Neuronal stem cell (in vitro differentiated cells): ENCODE results near the gene SPDL1.

Experiments
- DNase-seq: peaks from one replicate; pipeline ENCODE4 v3.0.0-alpha.2; 2013; ENCODE audit warnings: low spot score
- H2AFZ ChIP-seq: one replicate; pipeline ENCODE4 v1.6.1; 2013; ENCODE audit warnings: mild to moderate bottlenecking, low read length, inconsistent platforms
- H2AK5ac ChIP-seq: 2 replicates; pipeline ENCODE4 v1.6.1; 2013; ENCODE audit warnings: low read depth, mild to moderate bottlenecking, inconsistent platforms, low read length, moderate library complexity, mixed read lengths
- H2BK120ac ChIP-seq: 2 replicates; pipeline ENCODE4 v1.6.1; 2013; ENCODE audit warnings: low read depth, mild to moderate bottlenecking, inconsistent platforms, low read length, moderate library complexity, mixed read lengths
- H2BK12ac ChIP-seq: one replicate; pipeline ENCODE4 v1.6.1; 2013; ENCODE audit warnings: low read length, inconsistent platforms
- H2BK15ac ChIP-seq: 2 replicates; pipeline ENCODE4 v1.6.1; 2013; ENCODE audit warnings: mild to moderate bottlenecking, low read length, inconsistent platforms, mixed read lengths
- H2BK5ac ChIP-seq: one replicate; pipeline ENCODE4 v1.6.1; 2013; ENCODE audit warnings: inconsistent platforms, mild to moderate bottlenecking, low read length, moderate library complexity
- H3K14ac ChIP-seq: one replicate; pipeline ENCODE4 v1.6.1; 2013; ENCODE audit warnings: low read length, inconsistent platforms
- H3K18ac ChIP-seq: 2 replicates; pipeline ENCODE4 v1.6.1; 2013; ENCODE audit warnings: low read length, inconsistent platforms
- H3K23ac ChIP-seq: 2 replicates; pipeline ENCODE4 v1.6.1; 2013; ENCODE audit warnings: low read depth, mild to moderate bottlenecking, mixed read lengths, low read length, inconsistent platforms; ENCODE audit not compliant: poor library complexity
- H3K27ac ChIP-seq: replicated peaks from 3 replicates; pipeline ENCODE4 v1.5.1; 2013; ENCODE audit warnings: low read length, inconsistent platforms
- H3K27me3 ChIP-seq, 3 experiments: 2 replicates each; pipeline ENCODE4 v1.6.1; 2013; ENCODE audit warnings: low read length in 3 of 3, mild to moderate bottlenecking in 2 of 3, inconsistent platforms in 1 of 3, low read depth in 1 of 3, mixed read lengths in 1 of 3, moderate library complexity in 1 of 3; ENCODE audit not compliant: control insufficient read depth in 3 of 3, insufficient read depth in 3 of 3
- H3K36me3 ChIP-seq, 2 donors: replicated peaks in 1 of 2; 2 replicates each; pipeline ENCODE4 v1.6.1; 2013; ENCODE audit warnings: low read length in 2 of 2; ENCODE audit not compliant: control insufficient read depth in 2 of 2, insufficient read depth in 2 of 2
- H3K4ac ChIP-seq: 2 replicates; pipeline ENCODE4 v1.6.1; 2013; ENCODE audit warnings: inconsistent platforms, mild to moderate bottlenecking, low read length, moderate library complexity
- H3K4me1 ChIP-seq, 2 donors: 1 replicate in 1 of 2; 2 replicates in 1 of 2; pipeline ENCODE4 v1.6.1; 2013; ENCODE audit warnings: low read length in 2 of 2, low read depth in 1 of 2; ENCODE audit not compliant: control insufficient read depth in 2 of 2, insufficient read depth in 1 of 2
- H3K4me2 ChIP-seq: one replicate; pipeline ENCODE4 v1.6.1; 2013; ENCODE audit warnings: mild to moderate bottlenecking, low read length, inconsistent platforms; ENCODE audit not compliant: insufficient read depth, poor library complexity, severe bottlenecking
- H3K4me3 ChIP-seq, 2 donors: 2 replicates each; pipeline ENCODE4 v1.5.1; 2013; ENCODE audit warnings: low read length in 2 of 2, mild to moderate bottlenecking in 2 of 2, inconsistent platforms in 1 of 2, moderate library complexity in 1 of 2
- H3K79me1 ChIP-seq: one replicate; pipeline ENCODE4 v1.6.1; 2013; ENCODE audit warnings: low read depth, mild to moderate bottlenecking, inconsistent platforms, low read length, moderate library complexity
- H3K9ac ChIP-seq: one replicate; pipeline ENCODE4 v1.6.1; 2013; ENCODE audit warnings: mild to moderate bottlenecking, low read depth, low read length, inconsistent platforms; ENCODE audit not compliant: poor library complexity
- H3K9me3 ChIP-seq, 2 donors: replicated peaks in 1 of 2; 2 replicates each; pipeline versions ENCODE3 to v1.6.1; 2013; ENCODE audit warnings: low read length in 2 of 2, mild to moderate bottlenecking in 2 of 2, inconsistent platforms in 1 of 2, low read depth in 1 of 2, mixed read lengths in 1 of 2, moderate library complexity in 1 of 2; ENCODE audit not compliant: control insufficient read depth in 2 of 2, insufficient read depth in 1 of 2
- H4K8ac ChIP-seq: one replicate; pipeline ENCODE4 v1.6.1; 2013; ENCODE audit warnings: low read depth, mild to moderate bottlenecking, inconsistent platforms, low read length, moderate library complexity
- H4K91ac ChIP-seq: one replicate; pipeline ENCODE4 v1.6.1; 2013; ENCODE audit warnings: low read length, low read depth, mild to moderate bottlenecking, inconsistent platforms; ENCODE audit not compliant: poor library complexity
- WGBS, 2 donors: extraction: QIAGEN DNeasy Blood & Tissue Kit; methylation state at CpG; one replicate each; pipeline ENCODE4 v1.1.7; 2013; ENCODE audit warnings: missing lambda C conversion rate in 2 of 2, mixed read lengths in 1 of 2; ENCODE audit not compliant: insufficient read length in 2 of 2, insufficient replicate concordance in 1 of 2; ENCODE audit errors: extremely low coverage in 2 of 2; 5-methylcytosine and 5-hydroxymethylcytosine counted together

The SPDL1 gene

DNA sequence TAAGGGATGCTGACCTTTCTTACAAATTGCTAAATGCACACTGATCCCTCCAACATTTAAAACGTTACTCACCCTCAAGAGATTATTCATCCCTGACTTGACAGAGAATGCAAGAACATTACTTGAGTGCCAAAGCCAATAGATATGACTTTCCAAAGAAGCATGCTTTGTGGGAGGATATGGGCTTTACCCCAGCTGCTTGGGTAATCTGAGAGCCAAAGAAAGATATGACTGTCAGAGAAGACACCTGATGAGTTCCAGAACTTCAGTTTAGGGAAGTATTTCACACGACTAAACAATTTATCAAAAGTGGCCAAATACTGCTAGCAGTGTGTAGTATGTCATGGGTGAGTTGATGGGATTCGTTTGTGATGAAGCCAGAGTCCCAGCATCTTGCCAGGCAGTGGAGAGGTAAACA, 7.4 kb upstream of the SPDL1 start:
- Histone ChIP-seq H3K14ac (no peak overlapping the region), H4K91ac (no peak overlapping the region), H3K9me3 (no peaks in the 10 kb centered on the region), H3K27ac (no peak overlapping the region), H3K27me3 (peaks cover 0 to 39% (median 0%) of the 10 kb centered on the region in 3 experiments), H3K79me1 (no peaks in the 10 kb centered on the region), H3K4ac (no peak overlapping the region), H2BK120ac (no peak overlapping the region), H4K8ac (no peak overlapping the region), H3K4me3 (no peak overlapping the region), H2AK5ac (no peak overlapping the region), H3K18ac (no peak overlapping the region), H3K4me2 (no peak overlapping the region), H2AFZ (no peak overlapping the region), H3K23ac (no peak overlapping the region), H2BK5ac (no peak overlapping the region), H3K36me3 (no peaks in the 10 kb centered on the region), H3K9ac (no peak overlapping the region), H3K4me1 (no peaks in the 10 kb centered on the region), H2BK15ac (no peak overlapping the region), H2BK12ac (no peak overlapping the region)
- WGBS, 2 donors: no CpG with 5 or more reads among the region's 3 CpGs
- DNase-seq: no peak

DNA sequence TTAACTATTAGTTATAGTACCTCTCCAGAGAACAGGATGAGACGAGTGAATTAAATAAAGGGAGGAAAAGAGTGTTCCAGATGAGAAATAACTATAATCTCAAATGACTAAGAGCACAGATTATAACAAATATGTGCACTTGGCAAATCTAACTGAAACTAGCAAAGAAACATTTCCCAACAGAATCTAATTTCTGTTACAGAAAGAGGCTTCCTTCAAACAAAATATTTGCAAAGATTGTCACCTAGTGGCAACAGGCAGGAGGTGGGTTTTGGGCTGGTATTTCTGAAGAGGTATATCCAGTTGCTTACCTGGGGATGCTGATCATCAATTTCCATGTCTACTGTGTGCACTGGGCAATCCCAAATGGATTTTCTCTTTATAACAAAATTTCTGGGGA, 5.6 kb upstream of the SPDL1 start:
- H3K27me3 ChIP-seq: peaks cover 0 to 37% (median 0%) of the 10 kb centered on the region in 3 experiments
- no peak overlapping the region for H2AK5ac ChIP-seq
- no peaks in the 10 kb centered on the region for H3K79me1 ChIP-seq
- no peak overlapping the region for H2BK12ac ChIP-seq
- no peak overlapping the region for H3K14ac ChIP-seq
- no peaks in the 10 kb centered on the region for H3K36me3 ChIP-seq
- no peak overlapping the region for H3K18ac ChIP-seq
- no peak overlapping the region for H3K23ac ChIP-seq
- no peak overlapping the region for H3K4me2 ChIP-seq
- H3K4ac ChIP-seq: no peak overlapping the region
- H4K91ac ChIP-seq: no peak overlapping the region
- no peak overlapping the region for H3K4me3 ChIP-seq
- WGBS, 2 donors: no CpG with 5 or more reads among the region's 1 CpG
- H2BK5ac ChIP-seq: no peak overlapping the region
- H3K4me1 ChIP-seq: no peaks in the 10 kb centered on the region
- H3K27ac ChIP-seq: no peak overlapping the region
- H3K9ac ChIP-seq: no peak overlapping the region
- no peak overlapping the region for H2BK15ac ChIP-seq
- H2BK120ac ChIP-seq: no peak overlapping the region
- DNase-seq: no peak
- no peaks in the 10 kb centered on the region for H3K9me3 ChIP-seq
- H4K8ac ChIP-seq: no peak overlapping the region
- H2AFZ ChIP-seq: no peak overlapping the region

DNA sequence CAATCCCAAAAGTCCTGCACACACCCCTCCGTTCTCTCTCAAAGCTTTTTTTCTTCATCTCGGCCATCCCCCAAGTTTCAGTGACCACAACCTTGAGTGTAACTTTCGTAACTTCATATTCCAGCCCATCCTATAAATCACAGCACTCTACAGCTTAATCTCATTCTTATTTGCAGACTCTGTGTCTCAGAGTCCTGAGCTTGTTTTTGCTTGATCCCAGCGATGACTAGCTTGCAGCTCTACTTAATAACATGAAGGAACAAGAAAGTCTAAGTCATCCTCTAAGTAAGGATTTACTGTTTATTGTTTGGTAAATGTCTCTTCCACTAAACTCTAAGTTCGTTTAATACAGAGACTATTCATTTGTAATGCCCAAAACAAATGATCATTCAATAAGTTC, 2.6 kb upstream of the SPDL1 start:
- no peaks in the 10 kb centered on the region for H3K9me3 ChIP-seq
- H3K4me2 ChIP-seq: no peak overlapping the region
- no peak overlapping the region for H2AK5ac ChIP-seq
- no peak overlapping the region for H3K4me3 ChIP-seq
- H3K27ac ChIP-seq: no peak overlapping the region
- no peak overlapping the region for H2AFZ ChIP-seq
- H3K36me3 ChIP-seq: peaks cover 0 to under 1% of the 10 kb centered on the region in 2 donors
- H3K18ac ChIP-seq: no peak overlapping the region
- DNase-seq: no peak
- peaks cover 0 to 13% (median 0%) of the 10 kb centered on the region in 3 experiments for H3K27me3 ChIP-seq
- H3K9ac ChIP-seq: no peak overlapping the region
- H2BK120ac ChIP-seq: no peak overlapping the region
- H2BK15ac ChIP-seq: no peak overlapping the region
- no peaks in the 10 kb centered on the region for H3K4me1 ChIP-seq
- no peak overlapping the region for H2BK5ac ChIP-seq
- no peak overlapping the region for H4K91ac ChIP-seq
- H3K4ac ChIP-seq: no peak overlapping the region
- H2BK12ac ChIP-seq: no peak overlapping the region
- H3K23ac ChIP-seq: no peak overlapping the region
- WGBS, 2 donors: no CpG with 5 or more reads among the region's 5 CpGs
- no peak overlapping the region for H4K8ac ChIP-seq
- H3K79me1 ChIP-seq: peaks cover 3% of the 10 kb centered on the region
- H3K14ac ChIP-seq: no peak overlapping the region

DNA sequence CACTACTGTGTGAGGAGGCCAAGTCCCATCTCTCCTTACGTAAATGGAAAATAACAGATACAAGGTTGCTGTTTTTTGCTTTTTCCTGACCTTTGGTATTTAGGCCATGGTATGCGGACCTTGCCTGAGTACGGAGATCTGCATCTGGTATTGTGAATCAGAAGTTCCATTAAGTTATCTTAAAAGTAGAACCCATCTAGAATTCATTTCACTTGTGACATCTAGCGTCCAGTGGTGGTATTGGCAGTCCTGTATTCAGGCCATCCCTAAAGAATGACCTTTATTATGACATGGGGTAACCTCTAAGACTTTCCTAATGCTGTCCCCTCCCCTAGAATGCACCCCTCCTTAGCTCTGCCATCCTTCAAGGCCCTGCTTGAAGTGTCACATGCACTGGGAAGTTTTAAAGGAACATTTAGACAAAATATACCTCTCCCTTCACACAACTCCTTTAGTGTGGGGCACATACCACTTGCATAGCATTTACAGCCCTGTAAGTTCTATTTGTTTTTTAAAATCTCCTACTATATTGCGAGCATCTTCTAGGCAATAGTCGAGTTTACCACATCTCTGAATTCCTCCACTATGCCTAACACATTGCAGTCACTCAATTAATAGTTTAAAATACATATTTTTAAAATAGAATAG, 1.9 kb upstream of the SPDL1 start:
- DNase-seq: peak; percentile 44
- H3K4me3 ChIP-seq: no peak overlapping the region
- no peak overlapping the region for H4K8ac ChIP-seq

More for the DNA sequence above, 1.9 kb upstream of the SPDL1 start:
- Histone ChIP-seq H3K4ac (no peak overlapping the region), H3K23ac (no peak overlapping the region), H3K36me3 (peaks cover 0 to 7% of the 10 kb centered on the region in 2 donors), H3K27ac (no peak overlapping the region), H3K9ac (no peak overlapping the region), H3K14ac (no peak overlapping the region), H3K18ac (no peak overlapping the region), H3K9me3 (no peaks in the 10 kb centered on the region), H2BK12ac (no peak overlapping the region), H2BK15ac (no peak overlapping the region), H3K27me3 (peaks cover 0 to 7% (median 0%) of the 10 kb centered on the region in 3 experiments), H2BK120ac (no peak overlapping the region), H2AK5ac (no peak overlapping the region), H3K79me1 (peaks cover 3% of the 10 kb centered on the region), H2AFZ (no peak overlapping the region), H3K4me1 (no peaks in the 10 kb centered on the region), H3K4me2 (no peak overlapping the region), H4K91ac (no peak overlapping the region), H2BK5ac (no peak overlapping the region)
- no CpG with 5 or more reads among the region's 6 CpGs for WGBS, 2 donors
